BJ (cell line): ENCODE results near the gene LOXHD1. TPM values are rescaled to one million over a fixed set of nuclear protein-coding genes. Genes with fewer than 3 reads are reported as not detected.

Experiments used
- CTCF ChIA-PET: fragments of 350-600 bp; formaldehyde crosslinking; extraction: SDS; loops from one replicate; lab custom pipeline; 2021; ENCODE audit warnings: antibody characterized with exemption, inconsistent platforms; lab: Yijun Ruan, JAX
- POLR2A ChIA-PET: fragments of 300-600 bp; sonication (Branson Sonifier 250); formaldehyde crosslinking; extraction: SDS; loops from one replicate; lab custom pipeline; 2021; ENCODE audit warnings: antibody characterized with exemption; lab: Charles Lee
- DNase-seq: peaks from one replicate; pipeline ENCODE4 v3.0.0-alpha.2; 2011; ENCODE audit warnings: low read depth
- H3K27me3 ChIP-seq: 2 replicates; pipeline ENCODE4 v1.6.0; 2011; ENCODE audit warnings: low read length; ENCODE audit not compliant: control insufficient read depth, insufficient read depth
- H3K36me3 ChIP-seq: 2 replicates; pipeline ENCODE4 v1.5.1; 2011; ENCODE audit warnings: low read length; ENCODE audit not compliant: control insufficient read depth, insufficient read depth
- H3K4me3 ChIP-seq: 2 replicates; pipeline ENCODE4 v1.5.1; 2011; ENCODE audit warnings: low read depth, mild to moderate bottlenecking, control low read depth, low read length
- polyA plus RNA-seq: library from polyadenylated mRNA; depleted of rRNA; stranded (reverse); fragments of >200 nt; gene quantifications from 2 replicates; pipeline ENCODE4 v1.2.3, GENCODE V29; 2011
- TF ChIP-seq, protein P1 (sequence below): IDR thresholded peaks from 2 replicates; pipeline ENCODE4 v1.5.1; 2011; ENCODE audit warnings: low read depth, mild to moderate bottlenecking, control low read depth, inconsistent platforms, low read length, moderate library complexity; ENCODE audit not compliant: insufficient read depth

Gene LOXHD1
- polyA plus RNA-seq, 1 experiment, result not detected

DNA sequence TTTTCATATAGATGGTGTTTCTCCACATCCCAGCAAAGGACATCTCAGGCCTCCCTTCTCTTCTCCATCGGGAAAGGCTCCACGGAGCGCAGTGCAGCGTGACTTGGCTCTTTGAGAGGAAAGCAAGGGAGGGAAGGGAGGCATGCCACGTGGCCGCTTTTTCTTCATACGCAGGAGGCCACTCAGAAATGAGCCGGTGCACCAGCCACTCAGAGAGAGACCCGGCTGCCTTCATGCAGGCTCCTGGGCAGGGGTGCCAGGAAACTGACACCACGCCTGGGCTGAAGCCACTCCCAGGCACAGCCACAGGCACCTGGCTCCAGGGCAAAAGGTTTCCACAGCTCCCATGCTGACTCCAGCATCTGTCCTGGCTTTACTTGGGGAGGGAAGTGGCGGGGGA lies 11.1 kb upstream of the LOXHD1 start:
- TF ChIP-seq, protein P1, sequence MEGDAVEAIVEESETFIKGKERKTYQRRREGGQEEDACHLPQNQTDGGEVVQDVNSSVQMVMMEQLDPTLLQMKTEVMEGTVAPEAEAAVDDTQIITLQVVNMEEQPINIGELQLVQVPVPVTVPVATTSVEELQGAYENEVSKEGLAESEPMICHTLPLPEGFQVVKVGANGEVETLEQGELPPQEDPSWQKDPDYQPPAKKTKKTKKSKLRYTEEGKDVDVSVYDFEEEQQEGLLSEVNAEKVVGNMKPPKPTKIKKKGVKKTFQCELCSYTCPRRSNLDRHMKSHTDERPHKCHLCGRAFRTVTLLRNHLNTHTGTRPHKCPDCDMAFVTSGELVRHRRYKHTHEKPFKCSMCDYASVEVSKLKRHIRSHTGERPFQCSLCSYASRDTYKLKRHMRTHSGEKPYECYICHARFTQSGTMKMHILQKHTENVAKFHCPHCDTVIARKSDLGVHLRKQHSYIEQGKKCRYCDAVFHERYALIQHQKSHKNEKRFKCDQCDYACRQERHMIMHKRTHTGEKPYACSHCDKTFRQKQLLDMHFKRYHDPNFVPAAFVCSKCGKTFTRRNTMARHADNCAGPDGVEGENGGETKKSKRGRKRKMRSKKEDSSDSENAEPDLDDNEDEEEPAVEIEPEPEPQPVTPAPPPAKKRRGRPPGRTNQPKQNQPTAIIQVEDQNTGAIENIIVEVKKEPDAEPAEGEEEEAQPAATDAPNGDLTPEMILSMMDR, result no peak
- DNase-seq, result no peak
- ChIA-PET CTCF (interaction anchor here (5.0 kb wide), 1 partner anchor 10 kb away, joined by 20 read pairs; no protein-coding TSS in a partner anchor), POLR2A (no interaction called here)
- Histone ChIP-seq H3K27me3 (peaks cover 3% of the 10 kb centered on the region; the same call in 1 of the 2 replicates), H3K4me3 (no peak overlapping the region), H3K36me3 (no peaks in the 10 kb centered on the region)

GRCh38 chr18:46663539-46663938 lies 6.5 kb upstream of the LOXHD1 start:
- no peak for DNase-seq
- CTCF ChIA-PET, result no interaction called here
- TF ChIP-seq, protein P1, result no peak
- no peaks in the 10 kb centered on the region for H3K36me3 ChIP-seq
- peaks cover 5% of the 10 kb centered on the region; the same call in 1 of the 2 replicates for H3K27me3 ChIP-seq
- POLR2A ChIA-PET, result no interaction called here
- H3K4me3 ChIP-seq, result no peak overlapping the region

DNA sequence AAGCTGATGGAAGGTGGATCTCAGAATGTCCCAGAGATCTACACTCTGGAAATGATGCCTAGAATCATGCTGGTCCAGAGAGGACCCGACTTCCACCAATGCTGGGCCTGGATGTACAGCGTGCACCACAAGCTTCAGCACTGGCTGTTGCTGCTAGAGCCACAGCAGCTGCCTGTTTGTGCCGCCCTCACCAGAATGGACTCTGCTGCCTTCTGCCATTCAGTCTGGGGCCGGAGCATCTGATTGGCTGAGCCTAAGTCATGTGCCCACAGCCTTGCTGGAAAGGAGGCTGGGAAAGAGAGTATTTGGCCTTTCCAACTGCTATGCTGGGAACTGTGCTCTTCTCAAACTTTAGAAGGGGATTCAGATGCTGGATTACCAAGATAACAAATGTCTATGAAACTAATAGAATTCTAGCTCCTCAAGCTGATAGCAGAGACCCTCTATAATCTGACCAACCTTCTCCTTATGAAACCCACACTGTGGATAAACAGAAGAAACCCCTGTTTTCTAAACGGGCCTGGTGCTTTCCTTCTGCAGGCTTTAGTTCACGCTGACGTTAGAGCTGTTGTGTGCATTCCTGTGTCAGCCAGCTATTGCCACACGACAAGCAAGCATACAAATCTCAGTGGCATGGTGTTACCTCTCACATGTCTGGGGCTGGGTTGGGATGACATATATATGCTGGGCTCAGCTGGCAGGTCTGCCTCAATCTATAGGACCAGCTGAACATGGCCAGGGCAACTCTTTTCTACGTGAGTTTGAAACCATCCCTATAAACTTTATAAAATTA lies 4.1 kb upstream of the LOXHD1 start:
- ChIA-PET POLR2A (no interaction called here), CTCF (interaction anchor here (1.0 to 10.1 kb wide), 6 partner anchors 8 to 512 kb away, joined by 3 to 135 read pairs (median 22); a partner anchor contains a TSS)
- no peak for DNase-seq
- TF ChIP-seq, protein P1, result no peak
- Histone ChIP-seq H3K4me3 (no peak overlapping the region), H3K36me3 (no peaks in the 10 kb centered on the region), H3K27me3 (peaks cover 6% of the 10 kb centered on the region; the same call in 1 of the 2 replicates)

DNA sequence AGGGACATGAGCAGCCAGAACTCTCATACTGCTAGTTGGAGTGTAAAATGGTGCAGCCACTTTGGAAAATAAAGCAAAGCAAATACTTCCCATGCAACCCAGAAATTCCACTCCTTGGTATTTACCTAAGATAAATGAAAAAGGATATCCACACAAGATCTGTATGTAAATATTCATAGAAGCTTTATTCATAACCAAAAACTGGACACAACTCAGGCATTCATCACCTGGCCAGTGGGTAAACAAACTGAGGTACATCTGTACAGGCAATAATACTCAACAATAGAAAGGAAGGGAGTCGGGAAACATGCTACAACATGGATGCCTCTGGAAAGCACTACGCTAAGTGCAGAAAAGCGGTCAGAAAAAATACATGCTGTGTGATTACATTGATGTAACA lies 2.5 kb upstream of the LOXHD1 start:
- ChIA-PET POLR2A (no interaction called here), CTCF (interaction anchor here (3.0 to 10.1 kb wide), 4 partner anchors 11 to 511 kb away, joined by 22 to 135 read pairs (median 45); a partner anchor contains a TSS)
- no peaks in the 10 kb centered on the region for H3K36me3 ChIP-seq
- peaks cover 8% of the 10 kb centered on the region; the same call in 1 of the 2 replicates for H3K27me3 ChIP-seq
- DNase-seq, result no peak
- H3K4me3 ChIP-seq, result no peak overlapping the region
- TF ChIP-seq, protein P1, result no peak

DNA sequence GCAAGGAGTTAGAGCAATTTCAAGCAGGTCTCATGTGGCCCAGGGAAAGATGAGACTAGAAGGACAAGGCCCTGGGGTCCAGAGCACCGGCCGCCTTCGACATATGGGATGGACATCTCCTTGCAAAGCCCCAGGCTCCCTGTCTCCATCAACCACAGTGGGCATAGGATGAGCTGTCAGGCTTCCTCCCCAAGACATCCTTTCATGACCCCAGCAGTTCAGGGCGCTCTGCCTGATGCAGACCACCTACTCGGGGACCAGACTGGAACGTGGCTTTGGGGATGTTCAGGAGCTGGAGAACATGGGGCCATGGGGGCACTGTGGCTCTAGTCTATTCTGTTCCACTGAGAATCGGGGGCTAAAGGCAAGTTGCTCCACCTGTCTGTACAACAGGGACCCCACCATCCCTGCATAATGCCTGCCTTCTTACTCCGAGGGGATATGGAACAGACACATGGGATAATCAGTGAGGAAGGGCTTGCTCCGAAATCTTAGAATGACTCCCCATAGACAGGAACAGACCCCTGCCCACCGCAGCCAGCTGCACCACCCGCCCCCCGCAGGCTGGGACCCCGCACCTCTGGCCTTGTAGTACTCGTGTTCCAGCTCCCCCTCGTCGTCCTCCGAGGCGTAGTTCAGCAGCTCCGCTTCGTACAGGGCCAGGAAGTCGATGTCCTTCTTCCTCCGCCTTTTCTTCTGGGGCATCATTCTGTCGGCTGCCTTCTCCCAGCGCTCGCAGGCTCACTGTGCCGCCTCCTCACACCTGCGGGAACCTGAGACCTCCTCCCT lies 500 bp downstream of the LOXHD1 start:
- no peak for DNase-seq
- Histone ChIP-seq H3K4me3 (no peak overlapping the region), H3K36me3 (no peaks in the 10 kb centered on the region), H3K27me3 (peaks cover 4% of the 10 kb centered on the region; the same call in 1 of the 2 replicates)
- POLR2A ChIA-PET, result no interaction called here
- TF ChIP-seq, protein P1, result no peak
- CTCF ChIA-PET, result interaction anchor here (0.8 to 10.1 kb wide), 7 partner anchors 8 to 508 kb away, joined by 3 to 135 read pairs (median 10); a partner anchor contains a TSS
